Glutamatergic neuron (in vitro differentiated cells): ENCODE measurements around the gene VWA2. TPM values are rescaled to one million over a fixed set of nuclear protein-coding genes. Genes with fewer than 3 reads are reported as not detected.

Experiments
- DNase-seq: peaks from one replicate; pipeline ENCODE4 v3.0.0; 2022
- H3K27ac Mint-ChIP-seq: one replicate; pipeline ENCODE4 v1.8.0; 2020; ENCODE audit warnings: mild to moderate bottlenecking, mixed read lengths, inconsistent platforms; ENCODE audit not compliant: unreplicated experiment
- H3K27me3 Mint-ChIP-seq: one replicate; pipeline ENCODE4 v1.8.0; 2020; ENCODE audit warnings: mild to moderate bottlenecking, moderate library complexity, mixed read lengths, inconsistent platforms; ENCODE audit not compliant: unreplicated experiment
- H3K36me3 Mint-ChIP-seq: one replicate; pipeline ENCODE4 v1.8.0; 2020; ENCODE audit warnings: mild to moderate bottlenecking, mixed read lengths, inconsistent platforms; ENCODE audit not compliant: unreplicated experiment
- H3K4me1 Mint-ChIP-seq: one replicate; pipeline ENCODE4 v1.8.0; 2020; ENCODE audit warnings: mild to moderate bottlenecking, low read depth, mixed read lengths, inconsistent platforms; ENCODE audit not compliant: unreplicated experiment
- H3K4me3 Mint-ChIP-seq: one replicate; pipeline ENCODE4 v1.8.0; 2020; ENCODE audit warnings: mild to moderate bottlenecking, mixed read lengths, inconsistent platforms; ENCODE audit not compliant: unreplicated experiment
- H3K9me3 Mint-ChIP-seq: one replicate; pipeline ENCODE4 v1.8.0; 2020; ENCODE audit warnings: mild to moderate bottlenecking, moderate library complexity, mixed read lengths, inconsistent platforms; ENCODE audit not compliant: unreplicated experiment
- total RNA-seq: library from RNA; stranded (reverse); fragmentation: NEBNext Ultra II Directional; extraction: Animal tissue kit (Norgen Biotek cat#: 25700); gene quantifications from one replicate; pipeline ENCODE4 v1.2.1, GENCODE V29; 2021; ENCODE audit not compliant: unreplicated experiment
- TF ChIP-seq, protein P1 (sequence below): fragments of 200-600 bp; sonication (generic); IDR thresholded peaks from one replicate; pipeline ENCODE4 v1.5.0; 2021; ENCODE audit not compliant: partially characterized antibody, unreplicated experiment

VWA2 gene
- total RNA-seq, 1 donor from 2014 or later, result not detected

DNA sequence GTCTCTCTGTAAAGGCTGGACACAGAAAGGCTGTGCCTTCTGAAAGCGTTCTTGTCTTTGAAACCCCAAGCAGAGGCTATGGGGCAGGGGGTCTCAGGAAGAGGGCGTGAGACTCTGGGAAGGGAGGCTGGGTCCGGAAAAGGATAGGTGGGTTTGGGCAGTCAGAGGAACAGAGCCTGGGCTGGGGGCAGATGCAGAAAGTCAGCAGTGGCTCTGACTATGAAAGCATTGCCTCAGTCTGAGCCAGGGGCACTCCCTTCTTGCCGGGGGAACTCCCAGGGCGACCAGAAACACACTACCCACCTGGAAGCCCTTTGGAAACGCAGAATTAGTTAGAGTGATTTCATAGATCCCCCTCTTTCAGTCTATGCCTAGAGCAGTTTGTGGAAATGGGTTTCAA lies 72.0 kb downstream of the VWA2 start:
- peaks cover 11% of the 10 kb centered on the region for H3K27me3 Mint-ChIP-seq
- H3K4me3 Mint-ChIP-seq, result no peak overlapping the region
- DNase-seq, result no peak
- no peaks in the 10 kb centered on the region for H3K36me3 Mint-ChIP-seq
- no peak overlapping the region for H3K27ac Mint-ChIP-seq
- TF ChIP-seq, protein P1, sequence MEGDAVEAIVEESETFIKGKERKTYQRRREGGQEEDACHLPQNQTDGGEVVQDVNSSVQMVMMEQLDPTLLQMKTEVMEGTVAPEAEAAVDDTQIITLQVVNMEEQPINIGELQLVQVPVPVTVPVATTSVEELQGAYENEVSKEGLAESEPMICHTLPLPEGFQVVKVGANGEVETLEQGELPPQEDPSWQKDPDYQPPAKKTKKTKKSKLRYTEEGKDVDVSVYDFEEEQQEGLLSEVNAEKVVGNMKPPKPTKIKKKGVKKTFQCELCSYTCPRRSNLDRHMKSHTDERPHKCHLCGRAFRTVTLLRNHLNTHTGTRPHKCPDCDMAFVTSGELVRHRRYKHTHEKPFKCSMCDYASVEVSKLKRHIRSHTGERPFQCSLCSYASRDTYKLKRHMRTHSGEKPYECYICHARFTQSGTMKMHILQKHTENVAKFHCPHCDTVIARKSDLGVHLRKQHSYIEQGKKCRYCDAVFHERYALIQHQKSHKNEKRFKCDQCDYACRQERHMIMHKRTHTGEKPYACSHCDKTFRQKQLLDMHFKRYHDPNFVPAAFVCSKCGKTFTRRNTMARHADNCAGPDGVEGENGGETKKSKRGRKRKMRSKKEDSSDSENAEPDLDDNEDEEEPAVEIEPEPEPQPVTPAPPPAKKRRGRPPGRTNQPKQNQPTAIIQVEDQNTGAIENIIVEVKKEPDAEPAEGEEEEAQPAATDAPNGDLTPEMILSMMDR, result no peak
- no peaks in the 10 kb centered on the region for H3K4me1 Mint-ChIP-seq
- H3K9me3 Mint-ChIP-seq, result peaks cover 1% of the 10 kb centered on the region

DNA sequence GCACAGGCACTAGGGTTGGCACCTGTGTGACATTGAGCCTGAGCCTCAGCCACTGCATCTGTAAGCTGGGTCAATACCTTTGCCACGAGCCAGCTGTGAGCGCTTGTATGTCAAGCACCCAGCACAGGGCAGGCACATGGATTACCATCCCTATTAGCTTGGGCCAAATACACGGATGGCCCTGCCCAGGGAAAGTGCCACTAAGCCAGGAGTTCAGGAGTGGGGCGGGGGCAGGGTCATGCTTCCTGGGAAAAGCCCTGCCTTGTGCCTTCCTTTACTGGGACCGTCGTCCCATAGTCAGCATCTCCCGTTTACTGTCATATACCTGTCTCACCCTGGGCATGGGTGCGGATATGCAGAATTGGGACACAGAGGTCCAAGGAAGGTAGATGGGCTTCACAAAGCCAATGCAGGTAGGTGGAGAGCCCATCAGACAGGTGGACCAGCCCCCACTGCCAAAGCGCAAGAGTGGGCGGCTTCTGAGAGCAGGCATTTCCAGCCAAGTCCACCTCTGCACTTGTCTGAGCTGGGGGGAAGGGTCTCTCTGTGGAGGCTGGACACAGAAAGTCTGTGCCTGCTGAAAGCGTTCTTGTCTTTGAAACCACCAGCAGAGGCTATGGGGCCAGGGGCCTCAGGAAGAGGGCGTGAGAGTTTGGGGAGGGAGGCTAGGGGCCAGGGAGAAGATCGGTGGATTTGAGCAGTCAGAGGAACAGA lies 72.6 kb downstream of the VWA2 start:
- DNase-seq, result no peak
- H3K4me3 Mint-ChIP-seq, result no peak overlapping the region
- H3K36me3 Mint-ChIP-seq, result no peaks in the 10 kb centered on the region
- peaks cover 4% of the 10 kb centered on the region for H3K4me1 Mint-ChIP-seq
- TF ChIP-seq, protein P1, result no peak
- peaks cover 1% of the 10 kb centered on the region for H3K9me3 Mint-ChIP-seq
- peaks cover 11% of the 10 kb centered on the region for H3K27me3 Mint-ChIP-seq
- H3K27ac Mint-ChIP-seq, result no peak overlapping the region

DNA sequence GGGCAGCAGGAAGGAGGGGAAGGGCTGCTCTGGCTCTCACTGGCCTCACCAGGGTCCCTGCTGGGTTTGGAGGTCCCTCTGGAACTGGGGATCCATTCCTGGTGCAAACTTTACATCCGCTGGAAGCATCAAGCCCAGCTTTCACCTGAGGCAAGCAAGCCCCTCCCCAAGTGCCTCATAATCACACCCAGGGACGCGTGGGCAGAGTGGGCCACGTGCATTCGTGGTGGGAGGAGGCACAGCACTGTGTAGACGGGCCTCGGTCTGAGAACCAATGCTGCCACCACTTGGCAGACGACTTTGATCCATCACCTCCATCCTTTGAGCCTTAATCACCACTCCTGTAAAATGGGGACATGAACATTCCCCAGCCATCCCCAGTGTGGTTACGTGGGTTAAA lies 74.1 kb downstream of the VWA2 start:
- TF ChIP-seq, protein P1, result no peak
- Mint-ChIP-seq H3K9me3 (peaks cover 1% of the 10 kb centered on the region), H3K4me3 (no peak overlapping the region), H3K36me3 (no peaks in the 10 kb centered on the region), H3K4me1 (peaks cover 5% of the 10 kb centered on the region), H3K27ac (no peak overlapping the region), H3K27me3 (peaks cover 8% of the 10 kb centered on the region)
- DNase-seq, result no peak

- Mint-ChIP-seq H3K4me1 (peaks cover 5% of the 10 kb centered on the region), H3K27me3 (peaks cover 8% of the 10 kb centered on the region), H3K36me3 (no peaks in the 10 kb centered on the region), H3K9me3 (peaks cover 1% of the 10 kb centered on the region), H3K4me3 (no peak overlapping the region), H3K27ac (no peak overlapping the region)
- DNase-seq, result no peak
- TF ChIP-seq, protein P1, result no peak
Observed at GRCh38 chr10:114313866-114314265, 74.8 kb downstream of the VWA2 start.

- Mint-ChIP-seq H3K4me3 (no peak overlapping the region), H3K27me3 (peaks cover 8% of the 10 kb centered on the region)
- TF ChIP-seq, protein P1, result no peak
Observed at GRCh38 chr10:114315566-114316420, 76.7 kb downstream of the VWA2 start.

More at GRCh38 chr10:114315566-114316420, 76.7 kb downstream of the VWA2 start:
- DNase-seq, result no peak
- H3K27ac Mint-ChIP-seq, result no peak overlapping the region
- no peaks in the 10 kb centered on the region for H3K36me3 Mint-ChIP-seq
- H3K9me3 Mint-ChIP-seq, result peaks cover 1% of the 10 kb centered on the region
- peaks cover 5% of the 10 kb centered on the region for H3K4me1 Mint-ChIP-seq
